ENCODE measurements around the gene NAA11.
A peak's percentile ranks its signal among the peaks of the same experiment; 100 is the strongest.
"Not testable (repeated sequence)": the region's sequence is repeated elsewhere in the genome, so short reads cannot be mapped to it uniquely, and the experiment has no call there.

The NAA11 gene

DNA sequence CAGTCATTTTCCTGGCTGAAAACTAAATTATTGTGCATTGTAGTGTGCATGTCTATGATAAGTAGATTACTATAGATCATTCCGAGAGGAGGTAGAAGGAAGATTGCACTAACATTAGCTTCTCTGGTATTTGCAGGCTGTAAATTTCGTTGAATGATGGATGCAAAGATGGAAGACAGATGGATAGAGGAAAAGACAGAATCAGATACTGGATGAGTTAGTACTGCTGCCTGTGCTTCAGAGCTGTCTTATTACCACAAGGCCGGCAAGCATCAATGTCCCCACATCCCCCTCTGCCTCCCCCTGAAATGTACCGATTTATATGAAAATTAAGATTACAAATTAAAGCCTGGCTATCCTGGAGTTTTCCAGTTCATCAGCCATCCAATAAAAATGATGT lies 17.7 kb downstream of the NAA11 start:
- no peak for DNase-seq (ENCODE audit: low read depth)

DNA sequence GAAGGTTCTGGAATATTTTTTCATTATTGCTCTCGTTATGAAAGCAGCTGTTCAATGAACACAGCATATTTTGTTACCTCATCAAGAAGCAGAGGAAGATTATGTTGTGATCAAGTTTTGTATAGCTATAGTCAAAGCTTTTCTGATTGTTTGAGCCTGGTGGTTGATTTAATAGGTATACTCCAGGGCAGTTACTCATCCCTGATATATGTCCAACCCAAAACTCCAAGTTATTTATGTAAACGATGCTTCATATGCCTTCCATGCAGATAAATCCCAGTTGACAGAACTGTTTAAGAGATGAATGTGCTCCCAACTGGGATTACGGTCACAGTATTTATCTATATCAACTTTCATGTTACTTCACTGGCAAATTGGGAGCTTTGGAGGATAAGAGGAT lies 19.1 kb downstream of the NAA11 start:
- no peak for DNase-seq (ENCODE audit: low read depth)

DNA sequence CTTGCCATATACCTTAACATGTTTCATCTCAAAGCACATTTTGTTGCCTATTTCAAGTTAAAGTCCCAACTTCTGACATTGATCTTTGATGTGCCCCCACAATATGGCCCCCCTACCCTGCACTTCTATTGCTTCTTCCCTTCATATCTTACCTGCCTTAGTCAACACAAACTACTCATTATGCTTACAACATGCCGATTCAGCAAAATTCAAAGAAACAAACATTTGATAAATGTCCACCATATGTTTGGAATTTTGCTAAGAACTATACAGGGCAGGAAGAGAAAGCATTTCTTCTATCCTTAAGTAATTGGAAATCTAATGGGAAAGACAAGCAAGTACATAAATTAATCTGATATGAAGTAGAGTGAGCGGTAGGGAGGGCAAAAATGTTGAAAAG lies 25.6 kb downstream of the NAA11 start:
- no peak for DNase-seq (ENCODE audit: low read depth)

DNA sequence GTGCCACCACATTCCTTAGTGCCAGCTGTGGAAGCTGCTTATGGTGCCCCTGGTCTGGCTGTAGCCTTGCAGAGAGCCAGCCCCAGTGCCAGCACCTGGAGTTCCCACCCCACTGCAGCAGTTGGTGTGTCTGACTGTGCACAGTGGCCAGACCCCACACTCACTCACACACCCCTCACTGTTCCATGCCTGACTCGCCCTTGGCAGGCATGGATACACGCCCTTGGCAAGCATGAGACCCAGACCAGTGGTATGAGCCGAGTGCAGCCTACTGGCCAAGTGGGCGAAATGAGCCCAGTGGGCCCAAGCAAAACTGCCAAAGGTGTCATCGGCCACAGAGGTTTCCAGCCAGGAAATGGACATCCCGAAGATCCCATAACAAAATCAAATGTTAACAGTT lies 27.4 kb downstream of the NAA11 start:
- no peak for DNase-seq (ENCODE audit: low read depth)

DNA sequence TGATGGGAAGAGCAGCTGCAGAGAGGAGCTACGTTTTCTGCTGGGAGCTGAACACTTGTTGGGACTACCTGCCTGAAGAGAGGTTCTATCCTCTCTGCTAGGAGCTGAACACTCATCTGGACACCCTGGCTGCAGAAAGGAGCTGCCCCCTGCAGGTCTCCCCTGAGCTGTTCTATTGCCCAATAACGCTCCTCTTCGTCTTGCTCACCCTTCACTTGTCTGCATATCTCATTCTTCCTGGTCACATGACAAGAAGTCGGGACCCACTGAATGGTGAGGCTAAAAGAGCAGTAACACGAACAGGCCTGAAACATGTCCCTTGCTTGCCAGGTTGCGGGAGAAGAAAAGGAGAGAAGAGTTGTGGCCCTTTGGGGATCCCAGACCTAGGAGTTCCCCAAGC lies 27.8 kb downstream of the NAA11 start:
- no peak for DNase-seq (ENCODE audit: low read depth)

DNA sequence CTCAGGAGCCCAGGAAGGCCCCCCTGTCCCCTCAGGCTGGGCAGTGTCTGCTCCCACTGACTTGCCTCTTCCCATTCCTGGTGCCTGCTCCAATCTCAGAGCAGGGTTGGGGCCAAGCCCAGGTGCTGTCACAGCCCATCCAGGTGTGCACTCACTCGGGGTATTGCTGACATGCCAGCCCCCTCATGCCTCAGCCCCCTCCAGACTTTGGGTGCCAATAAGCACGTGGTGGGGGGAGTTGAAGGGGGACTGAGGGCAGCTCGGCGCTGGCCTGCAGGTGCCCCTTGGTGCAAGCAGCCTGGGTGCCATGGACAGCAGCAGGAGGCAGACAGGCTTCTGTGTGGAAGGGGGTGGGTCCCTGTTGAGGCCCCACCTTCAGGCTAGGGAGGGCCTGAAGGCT lies 28.4 kb downstream of the NAA11 start:
- DNase-seq (ENCODE audit: low read depth), result no peak

DNA sequence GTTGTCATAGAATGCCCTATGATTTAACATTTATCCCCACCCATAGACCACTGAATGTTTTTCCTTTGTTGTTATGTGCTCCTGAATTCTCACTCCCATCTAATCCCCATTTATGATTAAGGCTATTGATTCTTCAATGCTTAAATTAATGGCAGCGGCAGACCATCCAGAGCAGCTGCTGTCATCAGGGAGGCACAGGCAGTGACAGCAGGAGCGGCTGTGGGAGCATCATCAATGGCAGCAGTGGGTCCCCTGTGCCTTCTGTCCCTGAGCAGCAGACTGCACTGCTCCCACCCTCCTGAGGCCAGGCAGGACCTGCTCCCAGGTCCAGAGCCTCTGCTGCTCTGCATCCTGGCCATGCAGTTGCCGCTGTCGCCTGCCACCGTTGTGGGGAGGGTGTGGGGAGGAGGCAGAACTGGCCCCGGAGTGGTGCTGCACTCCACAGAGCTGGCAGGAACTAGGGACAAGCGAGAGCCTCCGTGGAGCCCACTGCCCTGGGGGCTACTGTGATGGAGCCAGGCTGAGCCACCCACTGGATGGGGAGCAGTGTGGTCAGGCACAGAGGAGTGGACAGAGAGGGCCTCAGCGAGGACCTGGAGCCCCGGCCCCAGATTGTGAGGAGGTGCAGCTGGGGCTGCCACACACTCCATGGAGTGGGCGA lies 29.0 kb downstream of the NAA11 start:
- DNase-seq (ENCODE audit: low read depth), result no peak

DNA sequence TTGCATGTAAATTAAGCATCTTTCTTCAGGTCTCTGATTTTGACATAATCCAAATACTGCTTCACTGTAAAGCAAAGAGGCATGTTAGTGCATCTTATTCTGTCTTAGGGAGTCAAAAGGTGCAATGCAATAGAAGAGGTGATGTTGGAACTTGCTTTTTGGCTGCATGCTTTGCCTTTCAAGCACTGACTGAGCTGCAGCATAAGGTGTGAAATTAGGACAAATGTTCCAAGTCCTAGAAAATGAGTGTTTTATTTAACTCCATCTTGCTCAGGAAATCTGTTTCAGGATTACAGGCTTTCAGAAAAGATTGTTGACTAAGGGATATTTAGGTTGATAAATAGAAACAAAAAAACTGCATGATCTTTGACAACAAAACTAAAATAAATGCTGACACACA lies 30.8 kb downstream of the NAA11 start:
- no peak for DNase-seq (ENCODE audit: low read depth)

DNA sequence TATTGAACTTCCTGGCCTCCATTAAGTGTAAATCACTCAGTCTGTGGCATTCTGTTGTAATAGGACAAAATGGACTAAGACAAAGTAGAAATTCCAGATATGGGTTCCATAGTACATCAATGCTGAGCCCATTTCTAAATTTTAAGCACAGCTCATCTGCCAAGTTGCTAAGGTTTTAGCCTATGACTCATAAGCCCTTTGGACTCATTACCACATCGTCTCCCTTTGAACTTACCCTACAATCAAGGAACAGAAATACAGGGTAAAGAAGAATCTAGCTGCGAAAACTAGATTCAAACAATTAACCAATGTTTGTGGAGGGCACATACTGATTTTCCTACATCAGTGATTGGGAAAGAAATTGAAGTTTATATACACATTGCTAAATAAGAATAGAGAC lies 31.8 kb downstream of the NAA11 start:
- peak; percentile 1 for DNase-seq (ENCODE audit: low read depth)

DNA sequence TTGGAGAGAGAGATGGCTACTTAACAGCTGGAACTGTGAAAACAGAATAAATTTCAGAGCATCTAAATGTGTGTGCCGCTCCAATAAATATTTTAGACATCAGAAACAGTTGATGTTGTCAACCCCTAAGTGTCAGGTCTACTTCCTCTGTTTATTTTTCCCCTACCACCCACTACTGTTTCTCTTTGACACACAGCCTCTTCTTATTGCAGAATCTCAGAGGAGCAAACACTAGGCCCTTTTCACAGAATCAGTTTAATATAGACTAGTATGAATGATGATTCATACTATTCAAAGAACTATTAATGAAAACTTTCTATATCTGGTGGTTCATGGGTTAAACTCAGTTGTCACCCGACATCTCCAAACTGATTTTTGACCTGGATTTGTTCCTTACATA lies 33.9 kb downstream of the NAA11 start:
- DNase-seq (ENCODE audit: low read depth), result no peak

DNA sequence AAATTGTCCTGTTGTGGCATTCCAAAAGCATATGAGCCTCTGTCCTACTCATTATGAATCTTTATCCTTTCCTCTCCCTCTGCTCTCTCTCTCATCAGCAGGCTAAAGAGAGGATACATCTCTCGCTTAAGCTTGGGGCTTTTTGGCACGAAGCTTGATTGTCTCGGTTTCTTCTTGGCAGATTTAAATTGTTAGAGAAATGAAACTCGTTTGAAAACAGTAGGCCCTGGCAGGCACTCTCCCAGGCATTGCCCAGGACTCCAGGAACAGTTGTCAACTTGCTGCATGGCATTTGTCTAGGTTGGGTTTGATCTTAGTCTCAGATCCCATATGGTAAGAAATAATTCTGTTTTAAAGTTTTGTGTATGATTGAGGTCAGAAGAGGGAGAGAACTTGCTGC lies 35.5 kb downstream of the NAA11 start:
- DNase-seq (ENCODE audit: low read depth), result no peak

DNA sequence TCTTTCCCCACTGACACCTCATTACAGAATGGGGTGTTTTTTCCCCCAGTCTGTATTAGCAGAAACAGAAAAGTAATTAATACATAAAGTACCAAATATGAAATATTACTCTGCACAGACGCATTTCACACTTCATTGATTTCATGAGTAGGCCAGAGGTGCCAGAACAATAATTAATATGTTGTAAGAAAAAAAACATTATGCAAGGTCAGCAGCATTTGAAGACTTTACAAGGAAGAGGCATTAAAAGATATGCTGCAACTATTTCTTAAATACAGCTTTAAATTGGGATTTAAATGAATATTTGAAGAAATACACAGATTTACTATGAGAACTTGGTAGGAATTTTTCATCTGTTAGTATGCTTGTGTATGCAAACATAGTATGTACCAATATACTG lies 37.7 kb downstream of the NAA11 start:
- DNase-seq (ENCODE audit: low read depth), result no peak

DNA sequence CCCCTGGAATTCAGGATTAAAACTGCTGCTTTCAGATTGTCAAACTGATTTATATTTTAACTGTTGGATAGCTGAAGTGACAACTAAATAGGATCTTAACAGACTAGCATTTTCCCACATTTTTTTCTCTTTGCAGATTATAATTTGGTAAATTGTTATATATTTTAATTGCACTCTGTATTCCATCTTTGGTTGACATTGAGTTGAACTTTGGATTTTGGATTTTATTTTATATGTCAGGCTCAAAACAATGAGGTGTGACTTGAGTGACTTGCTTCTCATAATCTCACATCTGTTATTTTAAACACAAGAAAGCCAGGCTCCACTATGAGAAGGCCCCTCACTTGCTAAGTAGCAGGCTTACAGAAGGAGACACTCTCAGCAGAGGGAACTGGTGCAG lies 38.1 kb downstream of the NAA11 start:
- DNase-seq (ENCODE audit: low read depth), result no peak

DNA sequence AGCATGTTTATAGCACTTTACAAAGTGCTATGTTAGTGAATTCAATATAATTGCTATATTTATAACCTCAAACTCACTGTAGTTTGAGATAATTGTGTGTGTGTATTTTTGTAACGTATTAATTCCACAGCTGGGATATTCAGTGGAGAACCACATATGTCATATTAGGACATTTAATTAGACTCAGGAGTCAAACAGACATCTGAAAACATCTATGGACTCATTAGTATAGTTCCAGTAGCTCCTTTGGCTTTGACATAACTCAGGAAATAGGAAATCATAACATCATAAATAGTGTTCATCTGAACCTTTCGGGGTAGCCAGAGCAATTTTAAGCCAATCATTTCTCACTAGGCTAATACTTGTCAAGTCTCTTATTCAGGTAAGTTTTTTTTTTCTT lies 38.8 kb downstream of the NAA11 start:
- no peak for DNase-seq (ENCODE audit: low read depth)

DNA sequence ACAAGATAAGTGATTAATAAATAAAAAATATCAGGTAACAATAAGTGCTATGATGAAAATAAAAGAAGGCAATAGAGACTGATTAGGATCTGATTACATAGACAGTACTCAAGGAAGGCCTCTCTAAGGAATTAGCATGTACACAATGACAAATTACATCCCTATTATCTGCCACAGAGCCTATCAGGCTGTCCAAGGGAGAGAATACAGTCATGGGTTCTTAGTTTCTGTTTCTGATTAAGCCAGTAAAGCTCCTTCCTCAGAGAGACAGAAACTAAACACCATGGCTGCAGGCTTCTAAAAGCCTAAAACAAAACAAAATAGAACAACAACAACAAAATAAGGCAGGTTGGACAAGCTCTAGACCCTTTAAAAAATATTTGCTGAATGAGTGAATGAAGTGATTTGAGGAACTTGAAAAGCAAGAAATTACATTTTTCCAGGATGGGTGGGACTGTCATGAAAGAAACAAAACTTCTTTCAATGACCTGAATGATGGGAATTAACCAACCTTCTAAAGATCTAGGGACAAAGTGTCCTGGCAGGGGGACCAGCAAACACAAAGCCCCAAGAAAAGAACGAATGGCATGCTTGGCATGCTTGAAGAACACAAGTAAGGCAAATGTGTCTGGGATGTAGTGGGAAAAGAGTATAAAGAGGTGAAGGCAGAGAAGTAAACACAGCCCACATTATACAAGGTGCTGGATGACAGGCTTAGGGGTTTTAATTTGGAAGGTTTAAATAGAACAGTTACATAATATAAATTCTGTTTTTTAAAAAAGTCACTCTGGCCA lies 44.1 kb downstream of the NAA11 start:
- no peak for DNase-seq (ENCODE audit: low read depth)

DNA sequence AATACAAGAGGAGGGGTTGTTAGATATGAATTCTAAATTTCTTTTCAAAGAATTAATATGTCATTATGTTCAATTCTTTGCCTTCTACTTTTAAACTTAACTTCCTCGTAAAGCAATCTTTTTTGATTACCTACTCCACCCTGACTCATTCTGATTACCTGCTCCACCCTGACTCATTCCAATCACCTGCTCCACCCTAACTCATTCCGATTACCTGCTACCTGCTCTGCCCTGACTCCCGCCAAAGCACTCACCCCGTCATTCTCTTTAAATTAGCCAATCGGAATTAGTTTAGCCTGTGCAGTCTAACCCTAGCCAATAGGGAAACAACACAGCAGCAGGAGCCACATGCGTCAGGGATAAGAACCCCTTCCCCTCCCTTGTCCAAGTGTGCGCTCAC lies 48.4 kb downstream of the NAA11 start:
- not testable (repeated sequence) for DNase-seq (ENCODE audit: low read depth)

DNA sequence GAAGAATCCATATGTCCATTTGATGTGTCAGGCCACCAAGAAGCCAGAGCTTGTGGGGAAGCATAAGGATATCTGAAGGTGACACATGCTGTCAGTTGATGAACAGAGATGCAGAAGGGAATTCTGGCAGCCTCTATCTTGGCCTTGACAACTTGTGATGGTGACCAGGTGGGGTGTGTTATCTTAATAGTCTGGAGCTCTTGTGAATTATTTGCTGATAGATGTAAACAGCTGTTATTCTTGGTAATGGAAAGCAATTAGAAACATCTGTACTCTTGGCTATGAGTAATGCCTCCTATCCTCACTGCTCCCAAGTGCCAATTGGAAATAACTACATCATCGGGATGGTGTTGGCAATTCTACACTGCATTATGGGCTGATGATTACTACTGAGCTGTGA lies 51.9 kb downstream of the NAA11 start:
- no peak for DNase-seq (ENCODE audit: low read depth)

DNA sequence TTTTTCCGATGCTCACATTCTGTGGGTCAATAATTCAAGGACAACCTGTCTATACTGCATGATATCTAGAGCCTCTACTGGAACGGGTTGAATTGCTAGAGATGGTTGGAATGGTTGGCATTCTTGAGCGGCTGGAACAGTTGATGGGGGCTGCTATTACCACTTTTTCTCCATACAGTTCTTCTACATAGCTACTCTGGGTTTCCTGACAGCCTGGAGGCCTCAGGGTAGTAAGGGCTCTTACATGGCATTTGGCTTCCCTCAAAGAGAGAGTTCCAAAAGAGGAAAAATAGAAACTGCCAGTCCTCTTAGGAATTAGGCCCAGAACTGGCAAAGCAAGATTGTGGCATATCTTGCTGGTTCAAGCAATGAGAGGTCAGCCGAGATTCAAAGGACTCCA lies 53.1 kb downstream of the NAA11 start:
- DNase-seq (ENCODE audit: low read depth), result no peak

DNA sequence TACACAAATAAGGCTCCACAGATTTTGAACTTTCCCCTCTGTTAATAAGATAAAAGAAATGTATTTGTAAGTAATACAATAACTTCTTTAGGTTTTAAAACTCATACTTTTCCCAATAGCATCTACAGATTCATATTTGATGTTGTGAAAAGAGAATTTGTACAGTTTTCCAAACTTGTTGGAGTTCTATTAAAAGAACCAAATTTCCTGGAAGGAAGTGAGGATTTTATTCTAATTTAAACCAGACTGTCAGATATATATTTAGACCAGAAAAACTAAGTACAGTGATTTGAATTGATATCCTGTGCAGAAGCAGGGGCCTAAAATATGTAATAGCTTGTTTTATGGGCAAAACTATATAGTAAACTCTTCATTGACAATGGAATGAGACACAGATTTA lies 53.7 kb downstream of the NAA11 start:
- no peak for DNase-seq (ENCODE audit: low read depth)

DNA sequence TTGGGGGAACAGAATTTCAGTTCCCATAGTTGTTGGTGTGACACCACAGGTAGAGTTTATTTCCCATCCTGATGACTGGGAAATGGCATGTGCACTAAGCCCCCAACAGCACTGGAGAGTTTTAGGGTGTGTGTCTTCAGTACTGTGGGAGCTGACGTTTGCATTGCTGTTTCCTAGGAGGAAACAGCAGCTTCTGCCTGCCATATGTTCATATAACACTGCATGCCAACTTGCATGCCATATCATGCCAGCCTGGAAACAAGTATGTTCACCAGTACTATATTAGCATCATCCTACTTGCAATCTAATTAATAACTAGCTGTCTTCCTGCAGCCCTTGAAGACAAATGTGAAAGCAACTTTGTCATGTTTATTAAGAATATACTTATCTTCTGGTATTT lies 58.2 kb downstream of the NAA11 start:
- no peak for DNase-seq (ENCODE audit: low read depth)

All from iris pigment epithelial cell (primary cell).